Body of pancreas (tissue), 4 donors: ENCODE results near the gene ADGRF5. TPM values are rescaled to one million over a fixed set of nuclear protein-coding genes. Genes with fewer than 3 reads are reported as not detected.

Source experiments
- ATAC-seq: fragments of 150-250 bp; one replicate; pipeline ENCODE4 v1.9.1; 2016
- DNase-seq, 4 donors: peaks; one replicate each; pipeline ENCODE4 v3.0.0-alpha.2; 2019
- H3K27ac ChIP-seq, 4 donors: fragments of 200-600 bp; sonication (generic); 1 replicate in 3 of 4; 2 replicates in 1 of 4; pipeline versions ENCODE4 v1.5.1 to v1.6.1; 2016 to 2019; ENCODE audit warnings: mild to moderate bottlenecking in 1 of 4, mixed read lengths in 1 of 4, moderate library complexity in 1 of 4
- H3K27me3 ChIP-seq, 2 donors: fragments of 200-600 bp; sonication (generic); one replicate each; pipeline ENCODE4 v1.6.0; 2016; ENCODE audit warnings: mild to moderate bottlenecking in 1 of 2
- H3K36me3 ChIP-seq, 2 donors: fragments of 200-600 bp; sonication (generic); replicated peaks in 1 of 2; 2 replicates each; pipeline ENCODE4 v1.5.1; 2016; ENCODE audit warnings: low read depth in 2 of 2; ENCODE audit not compliant: insufficient read depth in 1 of 2
- H3K4me1 ChIP-seq: fragments of 200-600 bp; sonication (generic); one replicate; pipeline ENCODE4 v1.6.0; 2016
- H3K4me3 ChIP-seq, 2 donors: fragments of 200-600 bp; sonication (generic); 1 replicate in 1 of 2; 2 replicates in 1 of 2; pipeline ENCODE4 v1.5.1; 2016 to 2019
- H3K9me3 ChIP-seq, 3 donors: fragments of 200-600 bp; sonication (generic); 1 replicate in 2 of 3; 2 replicates in 1 of 3; pipeline ENCODE4 v1.5.1; 2016
- POLR2A ChIP-seq, 3 donors: fragments of 450-650 bp; IDR thresholded peaks; one replicate each; pipeline ENCODE4 v1.6.1; 2016; ENCODE audit warnings: antibody characterized with exemption in 3 of 3, mild to moderate bottlenecking in 2 of 3
- WGBS, 2 donors: methylation state at CpG; one replicate each; pipeline ENCODE4 v1.1.5; 2017; 5-methylcytosine and 5-hydroxymethylcytosine counted together
- intact Hi-C: fragments of 100-400 bp; cut with DNase I; formaldehyde crosslinking; loops from one replicate; pipeline ENCODE4 v1.15.1; 2023
- total RNA-seq, 2 donors: library from RNA; depleted of rRNA; stranded (reverse); fragments of >200 nt; gene quantifications; one replicate each; pipeline ENCODE4 v1.1.0, GENCODE V29; 2016
- TF ChIP-seq, protein P1 (sequence below), 7 experiments: fragments of 450-650 bp in 4 of 7; fragments of 200-600 bp in 3 of 7; sonication (generic) in 3 of 7; IDR thresholded peaks; one replicate each; pipeline ENCODE4 v1.5.1; 2016 to 2019; ENCODE audit warnings: antibody characterized with exemption in 7 of 7

The ADGRF5 gene
- total RNA-seq, 2 donors from 2014 or later, result 4.9 to 6.5 TPM

- Histone ChIP-seq H3K36me3 (no peaks in the 10 kb centered on the region), H3K4me1 (peaks cover 3% of the 10 kb centered on the region), H3K4me3 (no peak overlapping the region), H3K9me3 (no peaks in the 10 kb centered on the region), H3K27ac (peak overlapping the region in 2 of 4 donors; percentile 17 to 27), H3K27me3 (no peaks in the 10 kb centered on the region)
- WGBS, 2 donors, result 50 to 78% methylated on average over 4 of the region's 4 CpGs
- peak; percentile 88 for ATAC-seq
- TF ChIP-seq POLR2A (IDR thresholded peaks at IDR 0.05), result no peak
- TF ChIP-seq, protein P1, sequence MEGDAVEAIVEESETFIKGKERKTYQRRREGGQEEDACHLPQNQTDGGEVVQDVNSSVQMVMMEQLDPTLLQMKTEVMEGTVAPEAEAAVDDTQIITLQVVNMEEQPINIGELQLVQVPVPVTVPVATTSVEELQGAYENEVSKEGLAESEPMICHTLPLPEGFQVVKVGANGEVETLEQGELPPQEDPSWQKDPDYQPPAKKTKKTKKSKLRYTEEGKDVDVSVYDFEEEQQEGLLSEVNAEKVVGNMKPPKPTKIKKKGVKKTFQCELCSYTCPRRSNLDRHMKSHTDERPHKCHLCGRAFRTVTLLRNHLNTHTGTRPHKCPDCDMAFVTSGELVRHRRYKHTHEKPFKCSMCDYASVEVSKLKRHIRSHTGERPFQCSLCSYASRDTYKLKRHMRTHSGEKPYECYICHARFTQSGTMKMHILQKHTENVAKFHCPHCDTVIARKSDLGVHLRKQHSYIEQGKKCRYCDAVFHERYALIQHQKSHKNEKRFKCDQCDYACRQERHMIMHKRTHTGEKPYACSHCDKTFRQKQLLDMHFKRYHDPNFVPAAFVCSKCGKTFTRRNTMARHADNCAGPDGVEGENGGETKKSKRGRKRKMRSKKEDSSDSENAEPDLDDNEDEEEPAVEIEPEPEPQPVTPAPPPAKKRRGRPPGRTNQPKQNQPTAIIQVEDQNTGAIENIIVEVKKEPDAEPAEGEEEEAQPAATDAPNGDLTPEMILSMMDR (IDR thresholded peaks at IDR 0.05), result no peak
- intact Hi-C loops, result no loop called here
- DNase-seq, result peak; percentile 40 to 66 (median 57)
Measured at GRCh38 chr6:46876126-46876525, 45.6 kb downstream of the ADGRF5 start.

DNA sequence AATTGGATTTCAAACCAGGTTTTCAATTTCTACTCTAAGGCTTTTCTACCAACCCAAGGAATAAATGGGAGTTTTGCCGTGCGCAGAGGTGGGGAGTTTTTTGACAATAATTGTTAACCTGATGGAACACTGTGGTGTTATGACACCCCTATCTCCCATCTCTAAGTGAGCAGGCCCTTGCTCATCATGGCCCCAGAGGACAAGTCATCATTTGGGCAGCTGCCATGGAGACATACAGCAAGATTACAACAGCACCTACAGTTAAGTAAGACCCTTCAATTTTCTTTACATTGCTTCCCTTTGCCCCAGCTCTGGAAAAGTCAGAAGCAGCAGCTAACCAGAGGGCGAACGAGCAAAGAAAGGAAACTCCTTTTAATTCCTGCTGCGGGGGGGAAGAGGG, 54.3 kb downstream of the ADGRF5 start:
- Histone ChIP-seq H3K4me1 (no peaks in the 10 kb centered on the region), H3K9me3 (no peaks in the 10 kb centered on the region), H3K27ac (no peak overlapping the region), H3K4me3 (no peak overlapping the region), H3K36me3 (no peaks in the 10 kb centered on the region), H3K27me3 (no peaks in the 10 kb centered on the region)
- no peak for TF ChIP-seq POLR2A (IDR thresholded peaks at IDR 0.05)
- TF ChIP-seq, protein P1 (IDR thresholded peaks at IDR 0.05), result no peak
- WGBS, 2 donors, result 77% methylated on average over 5 of the region's 5 CpGs
- DNase-seq (no peak), ATAC-seq (no peak)
- intact Hi-C loops, result loop anchor here (10.0 kb wide), 1 partner anchor 127 kb away; no protein-coding TSS in a partner anchor

DNA sequence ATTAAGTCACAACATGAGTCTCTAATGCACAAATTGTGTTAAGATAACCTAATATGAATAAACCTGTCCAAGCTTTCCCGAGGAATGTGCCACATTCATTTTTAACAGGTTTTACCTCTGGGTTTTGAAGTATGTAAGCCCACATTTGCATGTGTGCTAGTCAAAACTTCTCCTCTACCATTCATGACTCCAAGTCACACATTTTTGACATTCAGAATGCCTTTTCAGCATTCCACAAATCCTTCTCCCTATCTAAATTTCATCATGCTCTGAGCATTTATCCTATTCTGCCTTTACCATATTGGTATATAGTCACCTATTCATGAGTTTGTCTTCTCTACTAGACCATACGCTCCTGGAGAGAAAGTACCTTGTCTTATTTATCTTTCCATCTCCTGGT, 56.5 kb downstream of the ADGRF5 start:
- intact Hi-C loops, result loop anchor here (10.0 kb wide), 1 partner anchor 130 kb away; no protein-coding TSS in a partner anchor
- H3K36me3 ChIP-seq, result no peaks in the 10 kb centered on the region

DNA sequence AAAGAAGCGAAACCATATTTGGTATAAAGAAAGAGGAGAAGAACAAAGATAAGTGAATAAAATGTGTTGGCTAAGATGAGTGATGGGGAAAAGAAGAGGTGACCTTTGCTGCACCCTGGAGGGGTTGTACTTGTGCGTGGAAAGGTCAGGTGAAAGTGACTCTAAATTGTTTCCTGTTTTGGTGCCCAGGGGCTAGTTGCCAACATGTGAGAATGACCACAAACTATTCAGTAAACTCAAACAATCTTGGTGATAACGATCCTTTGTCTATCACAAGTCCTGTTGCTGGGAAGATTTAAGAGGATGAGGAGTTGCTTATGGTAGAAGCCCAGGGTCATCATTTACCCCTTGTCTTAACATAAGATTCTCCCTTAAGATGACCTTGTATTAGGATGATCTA, 57.9 kb downstream of the ADGRF5 start:
- ATAC-seq (no peak), DNase-seq (no peak)
- Histone ChIP-seq H3K9me3 (no peaks in the 10 kb centered on the region), H3K27me3 (no peaks in the 10 kb centered on the region), H3K36me3 (no peaks in the 10 kb centered on the region), H3K4me1 (no peaks in the 10 kb centered on the region), H3K27ac (no peak overlapping the region), H3K4me3 (no peak overlapping the region)
- 58 to 61% methylated on average over 3 of the region's 3 CpGs for WGBS, 2 donors
- TF ChIP-seq POLR2A (IDR thresholded peaks at IDR 0.05), result no peak
- TF ChIP-seq, protein P1 (IDR thresholded peaks at IDR 0.05), result no peak
- intact Hi-C loops, result loop anchor here (10.0 kb wide), 1 partner anchor 131 kb away; no protein-coding TSS in a partner anchor

More for the DNA sequence above, 56.5 kb downstream of the ADGRF5 start:
- 73 to 76% methylated on average over 2 of the region's 2 CpGs for WGBS, 2 donors
- Histone ChIP-seq H3K4me1 (no peaks in the 10 kb centered on the region), H3K9me3 (no peaks in the 10 kb centered on the region), H3K27me3 (no peaks in the 10 kb centered on the region), H3K27ac (no peak overlapping the region), H3K4me3 (no peak overlapping the region)
- DNase-seq (no peak), ATAC-seq (no peak)
- no peak for TF ChIP-seq POLR2A (IDR thresholded peaks at IDR 0.05)
- TF ChIP-seq, protein P1 (IDR thresholded peaks at IDR 0.05), result no peak

DNA sequence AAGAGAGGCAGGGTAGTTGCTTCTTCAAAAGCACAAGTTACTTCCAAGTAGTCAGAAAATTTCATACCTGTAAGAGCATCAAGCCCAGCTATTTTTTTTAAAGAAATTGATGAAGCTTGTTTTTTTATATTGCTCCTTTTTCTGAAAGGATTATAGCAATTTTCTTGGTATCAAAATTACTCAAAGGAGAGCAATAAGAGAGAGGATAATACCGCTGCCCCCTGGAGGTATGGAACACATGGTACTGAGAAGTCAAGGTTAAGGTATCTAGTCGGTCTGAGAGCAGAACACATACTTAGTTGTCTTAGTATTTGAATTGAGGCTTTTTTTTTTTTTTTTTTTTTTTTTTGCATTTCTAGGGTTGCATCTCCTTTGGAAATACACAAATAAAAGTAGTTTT, 59.4 kb downstream of the ADGRF5 start:
- no peaks in the 10 kb centered on the region for H3K9me3 ChIP-seq
- H3K27ac ChIP-seq, result no peak overlapping the region
- H3K36me3 ChIP-seq, result no peaks in the 10 kb centered on the region
- intact Hi-C loops, result loop anchor here (10.0 kb wide), 1 partner anchor 132 kb away; no protein-coding TSS in a partner anchor
- WGBS, 2 donors, result 56 to 57% methylated on average over 2 of the region's 2 CpGs
- DNase-seq (no peak), ATAC-seq (no peak)
- no peak overlapping the region for H3K4me3 ChIP-seq
- H3K27me3 ChIP-seq, result no peaks in the 10 kb centered on the region
- H3K4me1 ChIP-seq, result no peaks in the 10 kb centered on the region
- TF ChIP-seq, protein P1 (IDR thresholded peaks at IDR 0.05), result no peak
- TF ChIP-seq POLR2A (IDR thresholded peaks at IDR 0.05), result no peak
